ENCODE results near the gene ZBTB25.

DNA sequence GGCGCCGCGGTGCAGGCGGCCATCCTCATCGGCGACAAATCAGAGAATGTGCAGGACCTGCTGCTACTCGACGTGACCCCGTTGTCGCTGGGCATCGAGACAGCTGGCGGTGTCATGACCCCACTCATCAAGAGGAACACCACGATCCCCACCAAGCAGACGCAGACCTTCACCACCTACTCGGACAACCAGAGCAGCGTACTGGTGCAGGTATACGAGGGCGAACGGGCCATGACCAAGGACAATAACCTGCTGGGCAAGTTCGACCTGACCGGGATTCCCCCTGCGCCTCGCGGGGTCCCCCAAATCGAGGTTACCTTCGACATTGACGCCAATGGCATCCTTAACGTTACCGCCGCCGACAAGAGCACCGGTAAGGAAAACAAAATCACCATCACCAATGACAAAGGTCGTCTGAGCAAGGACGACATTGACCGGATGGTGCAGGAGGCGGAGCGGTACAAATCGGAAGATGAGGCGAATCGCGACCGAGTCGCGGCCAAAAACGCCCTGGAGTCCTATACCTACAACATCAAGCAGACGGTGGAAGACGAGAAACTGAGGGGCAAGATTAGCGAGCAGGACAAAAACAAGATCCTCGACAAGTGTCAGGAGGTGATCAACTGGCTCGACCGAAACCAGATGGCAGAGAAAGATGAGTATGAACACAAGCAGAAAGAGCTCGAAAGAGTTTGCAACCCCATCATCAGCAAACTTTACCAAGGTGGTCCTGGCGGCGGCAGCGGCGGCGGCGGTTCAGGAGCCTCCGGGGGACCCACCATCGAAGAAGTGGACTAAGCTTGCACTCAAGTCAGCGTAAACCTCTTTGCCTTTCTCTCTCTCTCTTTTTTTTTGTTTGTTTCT lies 38.6 kb upstream of the ZBTB25 start:
- TF ChIP-seq, protein P1, sequence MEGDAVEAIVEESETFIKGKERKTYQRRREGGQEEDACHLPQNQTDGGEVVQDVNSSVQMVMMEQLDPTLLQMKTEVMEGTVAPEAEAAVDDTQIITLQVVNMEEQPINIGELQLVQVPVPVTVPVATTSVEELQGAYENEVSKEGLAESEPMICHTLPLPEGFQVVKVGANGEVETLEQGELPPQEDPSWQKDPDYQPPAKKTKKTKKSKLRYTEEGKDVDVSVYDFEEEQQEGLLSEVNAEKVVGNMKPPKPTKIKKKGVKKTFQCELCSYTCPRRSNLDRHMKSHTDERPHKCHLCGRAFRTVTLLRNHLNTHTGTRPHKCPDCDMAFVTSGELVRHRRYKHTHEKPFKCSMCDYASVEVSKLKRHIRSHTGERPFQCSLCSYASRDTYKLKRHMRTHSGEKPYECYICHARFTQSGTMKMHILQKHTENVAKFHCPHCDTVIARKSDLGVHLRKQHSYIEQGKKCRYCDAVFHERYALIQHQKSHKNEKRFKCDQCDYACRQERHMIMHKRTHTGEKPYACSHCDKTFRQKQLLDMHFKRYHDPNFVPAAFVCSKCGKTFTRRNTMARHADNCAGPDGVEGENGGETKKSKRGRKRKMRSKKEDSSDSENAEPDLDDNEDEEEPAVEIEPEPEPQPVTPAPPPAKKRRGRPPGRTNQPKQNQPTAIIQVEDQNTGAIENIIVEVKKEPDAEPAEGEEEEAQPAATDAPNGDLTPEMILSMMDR (conservative IDR thresholded peaks at IDR 0.05; ENCODE audit: low read length) = no peak
- no peak for TF ChIP-seq EZH2phosphoT487 (IDR thresholded peaks at IDR 0.05; ENCODE audit: borderline replicate concordance)
